HG02870 (cell line): ENCODE results near the gene PPM1J.

ENCODE experiments used
- ATAC-seq: cut with Tn5 transposase; IDR thresholded peaks from one replicate; pipeline ENCODE4 v1.9.1; 2021; ENCODE audit warnings: mild to moderate bottlenecking, moderate library complexity; ENCODE audit not compliant: unreplicated experiment

The PPM1J gene

GRCh38 chr1:112707221-112708001, 7.7 kb downstream of the PPM1J start:
- ATAC-seq: peak; percentile 51

- peak; percentile 47 for ATAC-seq
Observed at GRCh38 chr1:112706505-112707220, 8.5 kb downstream of the PPM1J start, which contains the start of gene RHOC. Gene RHOC (minus strand): TSS chr1:112707127. CDS start chr1:112703799, 3,328 bp downstream.

GRCh38 chr1:112704934-112705627, 10.1 kb downstream of the PPM1J start:
- peak; percentile 65 for ATAC-seq

GRCh38 chr1:112704391-112704933, 10.7 kb downstream of the PPM1J start:
- no peak for ATAC-seq

DNA sequence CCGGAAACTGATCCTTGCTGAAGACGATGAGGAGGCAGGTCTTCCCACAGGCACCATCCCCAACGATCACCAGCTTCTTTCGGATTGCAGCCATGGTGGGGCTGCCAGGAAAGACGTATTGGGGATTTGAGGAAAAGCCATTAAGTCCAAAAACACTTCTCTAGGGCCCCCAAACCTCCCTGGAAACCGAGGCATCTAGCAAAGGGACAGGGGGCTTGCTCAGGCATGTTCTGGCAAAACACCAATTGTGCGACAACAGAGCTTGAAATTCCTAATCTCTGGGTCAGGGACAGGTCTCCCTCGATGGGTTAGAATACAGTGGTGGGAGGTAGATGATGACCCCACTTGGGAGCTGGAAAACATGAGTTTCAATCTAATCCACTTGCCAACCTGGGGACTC, 11.4 kb downstream of the PPM1J start:
- no peak for ATAC-seq

DNA sequence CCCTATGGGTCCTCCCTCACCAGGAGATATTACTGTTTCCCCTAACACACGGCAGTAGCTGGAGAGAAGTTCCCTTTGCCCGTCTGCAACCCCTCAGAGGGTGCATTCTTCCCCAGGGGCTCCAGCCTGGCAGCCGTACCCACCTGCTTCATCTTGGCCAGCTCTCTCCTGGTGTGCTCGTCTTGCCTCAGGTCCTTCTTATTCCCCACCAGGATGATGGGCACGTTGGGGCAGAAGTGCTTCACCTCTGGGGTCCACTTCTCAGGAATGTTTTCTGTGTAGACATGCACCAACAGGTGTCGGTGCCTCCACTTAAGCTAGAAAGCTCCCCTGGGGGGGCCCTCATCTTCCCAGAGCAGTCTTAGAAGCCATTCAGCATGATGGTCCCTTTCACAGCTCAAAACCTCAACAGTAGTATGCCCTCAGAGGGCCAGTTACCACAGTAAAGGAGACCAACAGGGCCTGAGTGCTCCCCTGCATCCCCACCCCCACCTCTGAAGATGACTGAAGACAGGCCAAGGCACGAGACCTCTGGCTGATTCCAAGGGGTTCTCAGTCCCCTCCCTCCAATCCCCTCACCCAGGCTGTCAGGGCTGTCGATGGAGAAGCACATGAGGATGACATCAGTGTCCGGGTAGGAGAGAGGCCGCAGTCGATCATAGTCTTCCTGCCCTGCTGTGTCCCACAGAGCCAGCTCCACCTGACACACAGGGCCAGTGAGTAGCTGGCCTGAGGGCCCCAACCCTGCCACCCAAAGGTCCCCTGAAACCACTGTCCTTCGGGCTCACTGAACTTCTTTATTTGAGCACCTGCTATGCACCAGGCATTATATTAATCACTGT, 12.5 kb downstream of the PPM1J start:
- ATAC-seq: no peak

DNA sequence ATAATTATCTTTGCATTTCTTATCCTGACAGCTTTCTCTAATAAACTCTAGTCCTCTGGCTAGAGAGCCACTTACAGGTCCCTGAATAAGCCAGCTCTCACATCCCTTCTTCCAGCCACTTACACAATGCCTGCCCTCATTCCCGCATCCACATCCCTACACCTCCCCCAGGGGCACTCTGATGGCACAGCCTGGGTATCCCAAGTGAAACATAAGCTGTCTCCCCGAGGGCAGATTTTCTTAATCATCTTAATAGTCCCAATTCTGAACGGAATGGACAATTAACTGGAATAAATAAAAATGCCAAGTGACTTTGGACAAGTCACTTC, 13.1 kb downstream of the PPM1J start:
- ATAC-seq: no peak

DNA sequence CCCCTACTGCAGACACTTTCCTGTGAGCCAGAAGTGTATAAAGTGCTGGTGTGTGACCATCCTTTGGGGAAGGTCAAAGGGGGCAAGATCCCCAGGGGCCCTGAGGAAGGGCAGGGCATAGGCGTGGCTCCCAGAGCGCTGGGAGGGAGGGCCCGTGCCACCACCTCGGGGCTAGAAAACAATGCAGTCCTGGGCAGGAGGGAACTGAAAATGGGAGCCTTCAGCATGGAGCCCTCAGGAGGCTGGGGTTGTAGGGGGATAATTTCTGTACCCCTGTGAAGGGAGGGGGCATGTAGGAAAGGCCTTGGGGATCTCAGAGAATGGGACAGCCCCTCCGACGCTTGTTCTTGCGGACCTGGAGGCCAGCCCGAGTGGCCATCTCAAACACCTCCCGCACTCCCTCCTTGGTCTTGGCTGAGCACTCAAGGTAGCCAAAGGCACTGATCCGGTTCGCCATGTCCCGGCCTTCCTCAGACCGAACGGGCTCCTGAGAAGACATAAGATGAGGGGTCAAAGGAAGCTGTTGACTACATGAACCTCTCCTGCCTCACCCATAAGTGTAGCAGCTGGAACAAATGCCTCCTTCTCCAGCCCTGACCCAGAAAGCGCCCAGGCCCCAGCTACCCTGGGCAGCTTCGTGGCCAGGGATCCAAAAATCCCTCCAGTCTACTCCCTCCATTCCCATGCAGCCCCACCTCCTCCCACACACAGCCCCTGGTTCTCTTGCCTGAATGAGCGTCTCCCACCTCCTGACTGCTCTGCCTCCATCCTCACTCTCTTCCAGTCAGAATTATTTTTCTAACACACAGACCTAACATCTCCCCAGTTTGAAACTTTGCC, 13.7 kb downstream of the PPM1J start:
- ATAC-seq: no peak

DNA sequence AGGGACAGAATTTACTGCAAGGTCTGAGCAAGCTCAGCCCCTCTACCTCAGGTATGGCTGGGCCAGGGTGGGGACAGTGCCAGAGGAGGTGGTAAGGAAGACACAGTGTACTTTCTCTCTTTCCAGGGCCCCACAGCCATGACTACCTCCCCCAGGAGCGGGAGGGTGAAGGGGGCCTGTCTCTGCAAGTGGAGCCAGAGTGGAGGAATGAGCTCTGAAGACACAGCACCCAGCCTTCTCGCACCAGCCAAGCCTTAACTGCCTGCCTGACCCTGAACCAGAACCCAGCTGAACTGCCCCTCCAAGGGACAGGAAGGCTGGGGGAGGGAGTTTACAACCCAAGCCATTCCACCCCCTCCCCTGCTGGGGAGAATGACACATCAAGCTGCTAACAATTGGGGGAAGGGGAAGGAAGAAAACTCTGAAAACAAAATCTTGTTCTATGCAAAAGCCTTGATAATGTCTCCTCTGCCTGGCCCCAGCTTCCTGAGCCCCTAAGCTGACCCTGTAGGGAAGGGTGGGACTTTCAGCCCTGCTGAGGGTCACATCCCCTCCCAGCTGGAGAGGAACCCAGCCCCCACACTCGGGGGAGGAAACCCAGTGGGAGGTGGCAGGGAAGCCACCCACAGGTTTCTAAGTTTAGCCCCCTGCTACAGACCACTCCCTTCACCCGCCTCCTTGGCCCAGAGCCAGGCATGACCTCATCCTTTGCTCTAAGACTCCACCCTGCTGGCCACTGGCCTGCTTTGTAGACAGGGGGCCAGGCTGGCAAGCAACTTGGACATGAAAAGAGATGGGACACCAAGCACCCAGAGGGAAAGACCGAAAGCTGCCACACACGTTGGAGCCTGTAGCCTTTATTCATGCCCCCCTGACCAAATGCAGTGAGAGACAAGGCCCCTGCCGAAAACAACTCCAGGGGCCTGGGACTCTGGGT, 14.6 kb downstream of the PPM1J start:
- no peak for ATAC-seq

DNA sequence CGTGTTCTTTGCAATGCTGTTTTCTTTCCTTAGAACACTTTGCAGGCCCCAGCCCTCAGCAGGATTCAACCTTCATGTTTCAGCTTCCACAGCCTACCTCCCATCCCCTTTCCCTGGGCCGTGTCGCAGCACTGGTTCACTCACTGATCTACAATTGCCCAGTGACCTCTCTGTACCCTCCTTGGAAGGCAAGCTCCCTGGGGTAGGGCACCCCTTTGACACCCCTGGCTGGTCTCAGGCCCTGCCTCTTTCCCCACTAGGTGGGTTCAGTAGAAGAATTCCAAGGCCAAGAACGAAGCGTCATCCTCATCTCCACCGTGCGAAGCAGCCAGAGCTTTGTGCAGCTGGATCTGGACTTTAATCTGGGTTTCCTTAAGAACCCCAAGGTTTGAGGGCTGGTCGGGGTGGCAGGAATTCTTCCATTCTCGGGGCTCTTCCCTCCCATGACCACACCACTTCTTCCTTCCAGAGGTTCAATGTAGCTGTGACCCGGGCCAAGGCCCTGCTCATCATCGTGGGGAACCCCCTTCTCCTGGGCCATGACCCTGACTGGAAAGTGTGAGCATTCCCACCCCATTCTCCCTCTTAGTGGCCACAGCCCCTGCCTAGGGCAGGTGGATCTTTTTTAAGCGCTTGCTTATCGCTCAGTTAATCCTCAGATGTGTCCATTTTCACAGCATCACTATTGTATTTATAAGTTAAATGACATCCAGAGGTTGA, 15.5 kb downstream of the PPM1J start:
- ATAC-seq: no peak

- ATAC-seq: no peak
Observed at GRCh38 chr1:112698366-112699310, 16.5 kb downstream of the PPM1J start.

DNA sequence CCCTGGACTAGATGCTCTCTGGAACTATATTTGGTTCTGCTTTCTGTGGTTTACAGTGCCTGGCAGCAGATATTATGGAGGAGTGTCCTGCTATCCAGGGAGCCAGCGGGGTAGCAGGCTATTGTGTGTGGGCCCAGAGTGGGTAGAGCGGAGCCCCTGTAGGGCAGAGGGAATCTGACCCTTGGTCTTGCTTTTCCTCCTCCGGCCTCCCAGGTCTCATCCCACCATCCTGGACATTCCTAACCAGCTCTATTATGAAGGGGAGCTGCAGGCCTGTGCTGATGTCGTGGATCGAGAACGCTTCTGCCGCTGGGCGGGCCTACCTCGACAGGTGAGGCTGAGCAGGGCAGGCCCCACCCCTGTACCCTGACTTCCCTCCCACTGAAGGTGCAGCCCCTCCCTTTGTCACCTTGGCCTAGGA, 17.3 kb downstream of the PPM1J start:
- ATAC-seq: no peak

DNA sequence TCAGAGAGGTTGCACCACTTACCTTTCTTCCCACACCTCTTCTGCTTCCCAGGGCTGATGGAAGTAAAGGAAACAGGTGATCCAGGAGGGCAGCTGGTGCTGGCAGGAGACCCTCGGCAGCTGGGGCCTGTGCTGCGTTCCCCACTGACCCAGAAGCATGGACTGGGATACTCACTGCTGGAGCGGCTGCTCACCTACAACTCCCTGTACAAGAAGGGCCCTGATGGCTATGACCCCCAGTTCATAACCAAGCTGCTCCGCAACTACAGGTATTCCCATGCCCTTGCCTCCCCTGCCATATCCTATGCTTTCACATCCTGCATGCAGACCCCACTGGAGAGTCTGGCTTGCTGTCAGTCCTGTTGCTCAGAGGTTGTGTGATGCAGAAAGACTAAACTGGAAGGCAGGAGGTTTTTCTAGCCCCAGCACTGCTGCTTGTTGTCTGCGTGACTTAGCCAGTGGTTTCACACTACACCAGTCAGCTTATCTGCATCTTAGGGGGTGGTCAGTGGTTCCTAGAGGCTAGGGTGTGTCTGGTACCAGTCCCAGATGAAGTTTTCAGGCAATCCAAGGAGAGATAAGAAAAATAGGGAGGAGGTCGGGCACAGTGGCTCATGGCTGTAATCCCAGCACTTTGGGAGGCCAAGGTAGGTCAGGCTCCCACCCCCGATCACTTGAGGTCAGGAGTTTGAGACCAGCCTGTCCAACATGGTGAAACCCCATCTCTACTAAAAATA, 18.4 kb downstream of the PPM1J start:
- ATAC-seq: no peak

- ATAC-seq: no peak
Observed at GRCh38 chr1:112695276-112695675, 19.9 kb downstream of the PPM1J start.

- no peak for ATAC-seq
Observed at GRCh38 chr1:112694363-112694929, 20.7 kb downstream of the PPM1J start.

DNA sequence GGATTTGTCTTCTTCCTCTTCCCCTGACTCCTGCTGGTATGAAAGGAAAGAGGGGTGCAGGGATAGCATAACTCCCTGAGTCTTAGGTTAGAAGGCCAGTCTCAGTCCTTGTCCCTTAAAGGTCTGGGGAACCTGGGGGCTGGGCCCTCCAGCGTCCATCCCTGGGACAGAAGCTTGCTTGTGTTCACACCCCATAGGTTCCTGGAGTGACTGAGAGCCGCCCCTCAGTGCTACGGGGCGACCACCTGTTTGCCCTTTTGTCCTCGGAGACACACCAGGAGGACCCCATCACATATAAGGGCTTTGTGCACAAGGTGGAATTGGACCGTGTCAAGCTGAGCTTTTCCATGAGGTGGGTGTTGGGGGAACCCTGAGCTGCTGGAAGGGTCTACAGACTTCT, 21.3 kb downstream of the PPM1J start:
- no peak for ATAC-seq
